Transverse colon (tissue), 4 donors: ENCODE results near the gene CCNE1. TPM values are rescaled to one million over a fixed set of nuclear protein-coding genes. Genes with fewer than 3 reads are reported as not detected.

Experiments used
- DNase-seq: peaks from one replicate; pipeline ENCODE4 v3.0.0-alpha.2; 2019
- H3K27ac ChIP-seq, 4 donors: fragments of 200-600 bp; sonication (generic); 2 replicates each; pipeline ENCODE4 v1.5.1; 2016 to 2018; ENCODE audit warnings: inconsistent platforms in 4 of 4
- H3K27me3 ChIP-seq: fragments of 200-600 bp; sonication (generic); 2 replicates; pipeline ENCODE4 v1.5.1; 2017; ENCODE audit warnings: inconsistent platforms
- H3K36me3 ChIP-seq, 4 donors: fragments of 200-600 bp; sonication (generic); 2 replicates each; pipeline ENCODE4 v1.5.1; 2017 to 2019; ENCODE audit warnings: inconsistent platforms in 4 of 4
- H3K4me1 ChIP-seq, 4 donors: fragments of 200-600 bp; sonication (generic); 2 replicates each; pipeline ENCODE4 v1.5.1; 2017 to 2020; ENCODE audit warnings: inconsistent platforms in 4 of 4
- H3K4me3 ChIP-seq, 4 donors: fragments of 200-600 bp; sonication (generic); 1 replicate in 1 of 4; 2 replicates in 3 of 4; pipeline versions ENCODE4 v1.5.1 to v1.6.1; 2017 to 2019; ENCODE audit warnings: inconsistent platforms in 4 of 4
- H3K9me3 ChIP-seq, 2 donors: fragments of 200-600 bp; sonication (generic); 2 replicates each; pipeline ENCODE4 v1.5.1; 2017 to 2019; ENCODE audit warnings: inconsistent platforms in 2 of 2
- EP300 ChIP-seq: sonication (generic); formaldehyde crosslinking; IDR thresholded peaks from one replicate; pipeline ENCODE4 v1.6.1; 2017; ENCODE audit warnings: antibody characterized with exemption, low read depth
- POLR2A ChIP-seq: fragments of 450-650 bp; IDR thresholded peaks from one replicate; pipeline ENCODE4 v1.6.1; 2016; ENCODE audit warnings: antibody characterized with exemption, mild to moderate bottlenecking, moderate library complexity
- POLR2AphosphoS5 ChIP-seq, 3 donors: sonication (generic); formaldehyde crosslinking; IDR thresholded peaks; one replicate each; pipeline ENCODE4 v1.6.1; 2016; ENCODE audit warnings: antibody characterized with exemption in 3 of 3
- WGBS, 2 donors: methylation state at CpG; one replicate each; pipeline ENCODE4 v1.1.5; 2018; ENCODE audit warnings: low coverage in 1 of 2; 5-methylcytosine and 5-hydroxymethylcytosine counted together
- in situ Hi-C, 4 donors: fragments of 200-750 bp; cut with MboI; loops; one replicate each; pipeline versions ENCODE4 v1.15.0 to v1.15.1; 2017; ENCODE audit warnings: low sequenced_read_pairs in 3 of 4, low pct_ligation_motif_present in 1 of 4, low pct_unique_long_range_greater_than_20kb in 1 of 4
- intact Hi-C: fragments of 100-400 bp; cut with DNase I; formaldehyde crosslinking; loops from one replicate; pipeline ENCODE4 v1.15.1; 2023; ENCODE audit warnings: low total_unique reads
- total RNA-seq, 4 donors: library from RNA; depleted of rRNA; stranded (reverse); fragments of >200 nt; gene quantifications; one replicate each; pipeline ENCODE4 v1.1.0, GENCODE V29; 2016
- TF ChIP-seq, protein P1 (sequence below), 5 experiments: fragments of 200-600 bp in 3 of 5; fragments of 450-650 bp in 2 of 5; sonication (generic) in 3 of 5; IDR thresholded peaks; 1 replicate in 2 of 5; 2 replicates in 3 of 5; pipeline ENCODE4 v1.5.1; 2016 to 2017; ENCODE audit warnings: antibody characterized with exemption in 5 of 5, inconsistent platforms in 3 of 5, mild to moderate bottlenecking in 2 of 5, moderate library complexity in 1 of 5

Gene CCNE1
- total RNA-seq, 4 donors from 2014 or later, result 1.7 to 30.3 (median 5.8) TPM

DNA sequence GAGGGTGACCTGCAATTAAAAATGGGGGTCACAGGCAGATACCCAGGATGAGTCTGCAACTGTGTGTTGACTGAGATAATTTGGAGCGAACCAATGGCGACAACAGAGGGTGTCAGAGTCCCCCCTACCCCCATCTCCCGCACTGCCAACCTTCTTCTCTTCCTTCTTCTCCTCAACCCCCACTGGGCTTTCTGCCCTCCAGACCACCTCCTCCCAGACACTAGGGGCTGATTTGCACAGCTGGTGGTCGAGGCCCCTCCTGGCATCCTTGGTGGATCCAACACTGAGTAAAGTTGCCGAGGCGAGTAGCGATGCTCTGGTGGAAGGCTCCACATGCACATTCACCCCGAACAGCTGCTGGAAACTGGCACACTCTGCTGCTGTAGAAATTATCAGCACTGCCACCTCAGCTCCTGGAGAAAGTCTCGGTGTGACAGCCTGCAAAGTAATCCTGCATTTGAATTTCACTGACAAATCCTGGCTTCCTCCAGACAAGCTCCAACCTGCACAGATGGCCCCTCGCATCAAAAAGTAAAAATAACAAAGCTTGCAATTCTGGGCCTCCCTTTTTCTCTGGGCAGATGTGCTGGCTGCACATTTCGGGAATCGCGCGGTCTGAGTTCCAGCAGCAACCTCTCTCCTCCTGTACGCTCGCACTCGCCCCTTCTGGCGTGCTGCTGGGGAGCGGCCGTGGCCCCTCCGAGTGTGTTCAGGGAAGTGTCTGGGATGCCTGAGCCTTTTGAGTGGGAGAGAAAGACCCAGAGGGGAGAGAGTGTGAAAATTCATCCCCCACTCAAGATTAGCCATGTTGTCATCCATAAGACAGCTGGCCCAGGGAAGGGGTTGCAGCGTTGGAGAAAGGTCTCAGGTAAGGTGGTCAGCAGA, 28.5 kb downstream of the CCNE1 start:
- intact Hi-C loops, result no loop called here
- in situ Hi-C loops, result loop anchor here in 1 of 4 donors (25.0 kb wide), 1 partner anchor 228 kb away; the partner anchor contains the start of gene POP4
- peaks cover 2% of the 10 kb centered on the region for H3K27me3 ChIP-seq

GRCh38 chr19:29841209-29841558, 29.4 kb downstream of the CCNE1 start:
- DNase-seq, result no peak

More for the DNA sequence above, 28.5 kb downstream of the CCNE1 start:
- peaks cover 14 to 16% (median 15%) of the 10 kb centered on the region in 4 donors for H3K4me1 ChIP-seq
- no peaks in the 10 kb centered on the region for H3K36me3 ChIP-seq
- H3K27ac ChIP-seq, result no peak overlapping the region
- no peak for TF ChIP-seq POLR2AphosphoS5 (IDR thresholded peaks at IDR 0.05)
- TF ChIP-seq, protein P1, sequence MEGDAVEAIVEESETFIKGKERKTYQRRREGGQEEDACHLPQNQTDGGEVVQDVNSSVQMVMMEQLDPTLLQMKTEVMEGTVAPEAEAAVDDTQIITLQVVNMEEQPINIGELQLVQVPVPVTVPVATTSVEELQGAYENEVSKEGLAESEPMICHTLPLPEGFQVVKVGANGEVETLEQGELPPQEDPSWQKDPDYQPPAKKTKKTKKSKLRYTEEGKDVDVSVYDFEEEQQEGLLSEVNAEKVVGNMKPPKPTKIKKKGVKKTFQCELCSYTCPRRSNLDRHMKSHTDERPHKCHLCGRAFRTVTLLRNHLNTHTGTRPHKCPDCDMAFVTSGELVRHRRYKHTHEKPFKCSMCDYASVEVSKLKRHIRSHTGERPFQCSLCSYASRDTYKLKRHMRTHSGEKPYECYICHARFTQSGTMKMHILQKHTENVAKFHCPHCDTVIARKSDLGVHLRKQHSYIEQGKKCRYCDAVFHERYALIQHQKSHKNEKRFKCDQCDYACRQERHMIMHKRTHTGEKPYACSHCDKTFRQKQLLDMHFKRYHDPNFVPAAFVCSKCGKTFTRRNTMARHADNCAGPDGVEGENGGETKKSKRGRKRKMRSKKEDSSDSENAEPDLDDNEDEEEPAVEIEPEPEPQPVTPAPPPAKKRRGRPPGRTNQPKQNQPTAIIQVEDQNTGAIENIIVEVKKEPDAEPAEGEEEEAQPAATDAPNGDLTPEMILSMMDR (IDR thresholded peaks at IDR 0.05), result no peak
- TF ChIP-seq POLR2A, result no peak
- no peak for TF ChIP-seq EP300
- no peaks in the 10 kb centered on the region for H3K9me3 ChIP-seq
- H3K4me3 ChIP-seq, result no peak overlapping the region
- WGBS, 2 donors, result 81% methylated on average over 22 of the region's 22 CpGs; no CpG with 5 or more reads in 1 of the 2 donors
- DNase-seq, result no peak

DNA sequence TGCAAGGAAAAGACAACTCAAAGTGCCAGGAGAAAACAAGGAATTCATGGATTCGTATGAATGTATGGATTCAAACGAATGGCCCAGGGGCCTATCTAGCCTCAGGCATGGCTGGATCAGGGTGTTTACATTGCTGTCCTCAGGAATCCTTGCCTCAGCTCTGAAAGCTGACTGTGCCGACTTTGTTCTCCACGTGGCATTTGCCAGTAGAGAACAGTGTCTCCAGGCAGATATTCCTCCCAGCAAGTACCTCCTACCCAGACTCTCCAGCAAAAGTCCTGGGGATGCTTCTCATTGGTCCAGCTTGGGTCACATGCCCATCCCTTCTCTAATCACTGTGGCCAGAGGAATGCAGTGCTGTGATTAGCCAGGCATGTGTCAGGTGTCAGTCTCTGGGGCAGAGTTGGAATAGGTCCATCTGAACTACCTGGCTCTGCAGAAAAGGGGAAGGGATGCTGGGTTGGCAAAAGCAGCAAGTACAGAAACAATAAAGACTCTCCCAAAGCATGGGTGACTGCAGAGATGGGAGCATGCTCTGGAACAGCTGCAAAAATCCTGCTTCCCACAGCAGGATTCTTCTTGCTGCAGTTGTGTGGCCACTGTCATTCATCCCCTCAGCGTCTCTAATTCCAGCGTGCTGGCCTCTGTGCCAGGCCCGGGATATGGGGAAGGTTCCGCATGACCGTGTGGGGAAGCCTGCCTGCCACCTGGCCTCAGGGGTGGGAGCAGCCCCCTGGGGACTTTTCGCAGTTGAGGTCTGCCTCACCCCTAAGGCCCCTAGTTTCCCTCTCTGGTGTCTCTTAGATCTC, 30.0 kb downstream of the CCNE1 start:
- H3K9me3 ChIP-seq, result no peaks in the 10 kb centered on the region
- in situ Hi-C loops (loop anchor here in 1 of 4 donors (25.0 kb wide), 1 partner anchor 229 kb away; the partner anchor contains the start of gene POP4), intact Hi-C loops (no loop called here)
- peaks cover 14 to 22% (median 18%) of the 10 kb centered on the region in 4 donors for H3K4me1 ChIP-seq
- DNase-seq, result no peak
- peaks cover 2% of the 10 kb centered on the region for H3K27me3 ChIP-seq
- H3K4me3 ChIP-seq, result no peak overlapping the region
- no peak overlapping the region for H3K27ac ChIP-seq
- TF ChIP-seq POLR2A, result no peak
- TF ChIP-seq EP300, result no peak
- no peak for TF ChIP-seq POLR2AphosphoS5 (IDR thresholded peaks at IDR 0.05)
- TF ChIP-seq, protein P1 (IDR thresholded peaks at IDR 0.05), result no peak
- whole genome bisulfite sequencing, 2 donors, result 76% methylated on average over 10 of the region's 10 CpGs; no CpG with 5 or more reads in 1 of the 2 donors
- H3K36me3 ChIP-seq, result no peaks in the 10 kb centered on the region

More at GRCh38 chr19:29841209-29841558, 29.4 kb downstream of the CCNE1 start:
- Histone ChIP-seq H3K27ac (no peak overlapping the region), H3K36me3 (no peaks in the 10 kb centered on the region), H3K9me3 (no peaks in the 10 kb centered on the region), H3K27me3 (peaks cover 2% of the 10 kb centered on the region), H3K4me3 (no peak overlapping the region), H3K4me1 (peaks cover 14 to 22% (median 18%) of the 10 kb centered on the region in 4 donors)
- no peak for TF ChIP-seq POLR2AphosphoS5 (IDR thresholded peaks at IDR 0.05)
- no peak for TF ChIP-seq POLR2A
- intact Hi-C loops (no loop called here), in situ Hi-C loops (loop anchor here in 1 of 4 donors (25.0 kb wide), 1 partner anchor 229 kb away; the partner anchor contains the start of gene POP4)
- WGBS, 2 donors, result 84% methylated on average over 3 of the region's 3 CpGs; no CpG with 5 or more reads in 1 of the 2 donors

DNA sequence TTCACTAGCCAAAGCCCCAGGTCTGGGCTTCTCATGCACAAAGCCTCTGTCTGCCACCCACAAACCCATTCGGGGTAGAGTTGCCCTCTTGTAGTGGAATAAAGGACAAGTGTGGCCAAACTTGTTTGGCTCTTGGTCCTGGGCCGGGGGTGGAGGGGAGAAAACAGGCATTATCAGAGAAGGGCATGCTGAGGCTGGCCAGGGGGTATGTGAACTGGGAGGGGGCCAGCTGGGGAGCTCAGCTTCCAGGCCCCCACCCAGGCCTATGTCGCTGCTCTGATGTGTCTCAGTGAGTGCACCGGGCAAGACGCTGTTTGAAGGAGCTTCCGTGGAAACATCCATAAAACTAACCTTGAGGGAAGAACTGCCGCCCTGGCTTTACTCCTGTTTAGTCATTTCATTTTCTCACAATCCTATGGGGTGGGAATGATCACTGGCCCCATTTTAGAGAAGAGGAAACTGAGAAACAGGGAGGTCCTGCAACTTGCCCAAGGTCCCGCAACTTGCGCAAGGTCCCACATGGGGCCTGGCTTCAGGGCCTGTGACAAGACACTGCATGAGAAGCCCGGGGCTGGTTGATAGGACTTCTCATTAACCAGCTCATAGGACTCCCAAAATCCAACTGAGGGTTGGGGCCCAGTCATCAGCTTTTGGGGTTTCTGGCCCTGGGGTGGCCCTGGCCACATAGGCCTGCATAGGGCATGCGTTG, 30.8 kb downstream of the CCNE1 start:
- no peak for TF ChIP-seq POLR2A
- TF ChIP-seq, protein P1 (IDR thresholded peaks at IDR 0.05), result no peak
- no peak for TF ChIP-seq EP300
- no peak for TF ChIP-seq POLR2AphosphoS5 (IDR thresholded peaks at IDR 0.05)
- intact Hi-C loops, result no loop called here
- no peaks in the 10 kb centered on the region for H3K36me3 ChIP-seq
- no peaks in the 10 kb centered on the region for H3K9me3 ChIP-seq
- DNase-seq, result no peak
- WGBS, 2 donors, result 81 to 100% methylated on average over 2 to 11 of the region's 11 CpGs
- in situ Hi-C loops, result loop anchor here in 1 of 4 donors (25.0 kb wide), 1 partner anchor 230 kb away; the partner anchor contains the start of gene POP4
- H3K27me3 ChIP-seq, result peaks cover 2% of the 10 kb centered on the region
- H3K4me1 ChIP-seq, result peaks cover 14 to 22% (median 18%) of the 10 kb centered on the region in 4 donors
- H3K4me3 ChIP-seq, result peak overlapping the region in 1 of 4 donors; percentile 60
- H3K27ac ChIP-seq, result peak overlapping the region in 3 of 4 donors; percentile 7 to 84 (median 13)
